ENCODE data around the gene RCAN2.

- TF ChIP-seq EP300 (IDR thresholded peaks at IDR 0.05) (no peak), CTCF (IDR thresholded peaks at IDR 0.05) (no peak), POLR2AphosphoS5 (IDR thresholded peaks at IDR 0.05) (no peak), POLR2A (IDR thresholded peaks at IDR 0.05) (no peak)
These were observed 276.0 kb downstream of the RCAN2 start for GRCh38 chr6:46215213-46215612.

All from gastroesophageal sphincter (tissue), 3 donors.